ENCODE results near the gene LBH. TPM values are rescaled to one million over a fixed set of nuclear protein-coding genes. Genes with fewer than 3 reads are reported as not detected.

LBH gene
- total and polyA plus RNA-seq, 5 donors, result 12.4 to 31.3 (median 23.0) TPM

- ATAC-seq (no peak), DNase-seq (no peak)
- Histone ChIP-seq H3K4me3 (ENCODE audit: low read length) (no peak overlapping the region), H3K27ac (ENCODE audit: low read length) (no peak overlapping the region), H3K9me3 (ENCODE audit: control insufficient read depth, low read length) (no peaks in the 10 kb centered on the region), H3K27me3 (ENCODE audit: control insufficient read depth, insufficient read depth) (no peaks in the 10 kb centered on the region), H3K4me1 (ENCODE audit: control insufficient read depth, insufficient read depth, low read length) (no peaks in the 10 kb centered on the region)
- intact Hi-C loops (cut with DNase I), result no loop called here
Measured at GRCh38 chr2:30296496-30296895, 65.2 kb downstream of the LBH start.

GRCh38 chr2:30298302-30298701, 67.0 kb downstream of the LBH start:
- H3K9me3 ChIP-seq (ENCODE audit: control insufficient read depth, low read length), result no peaks in the 10 kb centered on the region
- WGBS, result 89% methylated on average over 6 of the region's 6 CpGs
- H3K4me3 ChIP-seq (ENCODE audit: low read length), result no peak overlapping the region
- ATAC-seq (no peak), DNase-seq (no peak)
- H3K4me1 ChIP-seq (ENCODE audit: control insufficient read depth, insufficient read depth, low read length), result no peaks in the 10 kb centered on the region
- no peaks in the 10 kb centered on the region for H3K27me3 ChIP-seq (ENCODE audit: control insufficient read depth, insufficient read depth)
- intact Hi-C loops (cut with DNase I), result no loop called here
- no peak overlapping the region for H3K27ac ChIP-seq (ENCODE audit: low read length)

GRCh38 chr2:30300122-30300455, 68.8 kb downstream of the LBH start:
- intact Hi-C loops (cut with DNase I), result no loop called here
- no peaks in the 10 kb centered on the region for H3K9me3 ChIP-seq (ENCODE audit: control insufficient read depth, low read length)
- H3K4me1 ChIP-seq (ENCODE audit: control insufficient read depth, insufficient read depth, low read length), result no peaks in the 10 kb centered on the region
- peak overlapping the region; percentile 61 for H3K27ac ChIP-seq (ENCODE audit: low read length)
- ATAC-seq, result no peak
- WGBS, result 61% methylated on average over 3 of the region's 3 CpGs
- H3K4me3 ChIP-seq (ENCODE audit: low read length), result no peak overlapping the region
- no peaks in the 10 kb centered on the region for H3K27me3 ChIP-seq (ENCODE audit: control insufficient read depth, insufficient read depth)
- no peak for DNase-seq

GRCh38 chr2:30300456-30301221, 69.3 kb downstream of the LBH start:
- 40% methylated on average over 6 of the region's 6 CpGs for WGBS
- DNase-seq (no peak), ATAC-seq (peak; percentile 60 to 74)
- no peaks in the 10 kb centered on the region for H3K27me3 ChIP-seq (ENCODE audit: control insufficient read depth, insufficient read depth)
- H3K9me3 ChIP-seq (ENCODE audit: control insufficient read depth, low read length), result no peaks in the 10 kb centered on the region
- peak overlapping the region; percentile 61 for H3K27ac ChIP-seq (ENCODE audit: low read length)
- H3K4me1 ChIP-seq (ENCODE audit: control insufficient read depth, insufficient read depth, low read length), result no peaks in the 10 kb centered on the region
- intact Hi-C loops (cut with DNase I), result no loop called here
- no peak overlapping the region for H3K4me3 ChIP-seq (ENCODE audit: low read length)

- ATAC-seq (peak in 1 of 2 donors; percentile 11), DNase-seq (no peak)
- Histone ChIP-seq H3K4me3 (ENCODE audit: low read length) (no peak overlapping the region), H3K27me3 (ENCODE audit: control insufficient read depth, insufficient read depth) (no peaks in the 10 kb centered on the region), H3K9me3 (ENCODE audit: control insufficient read depth, low read length) (no peaks in the 10 kb centered on the region), H3K27ac (ENCODE audit: low read length) (no peak overlapping the region), H3K4me1 (ENCODE audit: control insufficient read depth, insufficient read depth, low read length) (no peaks in the 10 kb centered on the region)
- 97% methylated on average over 7 of the region's 7 CpGs for whole genome bisulfite sequencing
- intact Hi-C loops (cut with DNase I), result no loop called here
Measured at GRCh38 chr2:30301551-30301950, 70.2 kb downstream of the LBH start.

GRCh38 chr2:30302566-30302965, 71.2 kb downstream of the LBH start:
- Histone ChIP-seq H3K4me3 (ENCODE audit: low read length) (no peak overlapping the region), H3K4me1 (ENCODE audit: control insufficient read depth, insufficient read depth, low read length) (no peaks in the 10 kb centered on the region), H3K9me3 (ENCODE audit: control insufficient read depth, low read length) (no peaks in the 10 kb centered on the region), H3K27me3 (ENCODE audit: control insufficient read depth, insufficient read depth) (no peaks in the 10 kb centered on the region), H3K27ac (ENCODE audit: low read length) (no peak overlapping the region)
- intact Hi-C loops (cut with DNase I), result no loop called here
- DNase-seq, result no peak
- WGBS, result 92% methylated on average over 5 of the region's 5 CpGs
- ATAC-seq, result no peak

- no peaks in the 10 kb centered on the region for H3K27me3 ChIP-seq (ENCODE audit: control insufficient read depth, insufficient read depth)
- WGBS, result 91% methylated on average over 11 of the region's 11 CpGs
- no peaks in the 10 kb centered on the region for H3K9me3 ChIP-seq (ENCODE audit: control insufficient read depth, low read length)
- DNase-seq, result no peak
- no peak overlapping the region for H3K27ac ChIP-seq (ENCODE audit: low read length)
- no peak for ATAC-seq
- H3K4me3 ChIP-seq (ENCODE audit: low read length), result no peak overlapping the region
- no peaks in the 10 kb centered on the region for H3K4me1 ChIP-seq (ENCODE audit: control insufficient read depth, insufficient read depth, low read length)
- intact Hi-C loops (cut with DNase I), result no loop called here
Measured at GRCh38 chr2:30303095-30303494, 71.8 kb downstream of the LBH start.

GRCh38 chr2:30305235-30305634, 73.9 kb downstream of the LBH start:
- Histone ChIP-seq H3K9me3 (ENCODE audit: control insufficient read depth, low read length) (no peaks in the 10 kb centered on the region), H3K27ac (ENCODE audit: low read length) (no peak overlapping the region), H3K27me3 (ENCODE audit: control insufficient read depth, insufficient read depth) (no peaks in the 10 kb centered on the region), H3K4me1 (ENCODE audit: control insufficient read depth, insufficient read depth, low read length) (no peaks in the 10 kb centered on the region), H3K4me3 (ENCODE audit: low read length) (no peak overlapping the region)
- intact Hi-C loops (cut with DNase I), result no loop called here
- ATAC-seq, result no peak
- no peak for DNase-seq

- Histone ChIP-seq H3K9me3 (ENCODE audit: control insufficient read depth, low read length) (no peaks in the 10 kb centered on the region), H3K4me3 (ENCODE audit: low read length) (no peak overlapping the region), H3K4me1 (ENCODE audit: control insufficient read depth, insufficient read depth, low read length) (no peaks in the 10 kb centered on the region), H3K27ac (ENCODE audit: low read length) (no peak overlapping the region), H3K27me3 (ENCODE audit: control insufficient read depth, insufficient read depth) (no peaks in the 10 kb centered on the region)
- no peak for DNase-seq
- ATAC-seq, result no peak
- intact Hi-C loops (cut with DNase I), result no loop called here
- 93% methylated on average over 4 of the region's 4 CpGs for WGBS
Measured at GRCh38 chr2:30306522-30306921, 75.2 kb downstream of the LBH start.

- DNase-seq, result no peak
Measured at GRCh38 chr2:30308280-30308679, 76.9 kb downstream of the LBH start.

More at GRCh38 chr2:30308280-30308679, 76.9 kb downstream of the LBH start:
- H3K4me1 ChIP-seq (ENCODE audit: control insufficient read depth, insufficient read depth, low read length), result no peaks in the 10 kb centered on the region
- 96% methylated on average over 2 of the region's 2 CpGs for WGBS
- intact Hi-C loops (cut with DNase I), result no loop called here
- no peak for ATAC-seq
- no peaks in the 10 kb centered on the region for H3K9me3 ChIP-seq (ENCODE audit: control insufficient read depth, low read length)
- no peak overlapping the region for H3K4me3 ChIP-seq (ENCODE audit: low read length)
- no peak overlapping the region for H3K27ac ChIP-seq (ENCODE audit: low read length)
- H3K27me3 ChIP-seq (ENCODE audit: control insufficient read depth, insufficient read depth), result no peaks in the 10 kb centered on the region

Data from right cardiac atrium (tissue), 5 donors.